GM10847 (cell line): Measurements from ENCODE around the gene B3GNT2.

Experiments used
- POLR2A ChIP-seq: IDR thresholded peaks from 2 replicates; pipeline ENCODE4 v1.6.1; 2011; ENCODE audit not compliant: insufficient read length; ENCODE audit errors: extremely low read depth

B3GNT2 gene

DNA sequence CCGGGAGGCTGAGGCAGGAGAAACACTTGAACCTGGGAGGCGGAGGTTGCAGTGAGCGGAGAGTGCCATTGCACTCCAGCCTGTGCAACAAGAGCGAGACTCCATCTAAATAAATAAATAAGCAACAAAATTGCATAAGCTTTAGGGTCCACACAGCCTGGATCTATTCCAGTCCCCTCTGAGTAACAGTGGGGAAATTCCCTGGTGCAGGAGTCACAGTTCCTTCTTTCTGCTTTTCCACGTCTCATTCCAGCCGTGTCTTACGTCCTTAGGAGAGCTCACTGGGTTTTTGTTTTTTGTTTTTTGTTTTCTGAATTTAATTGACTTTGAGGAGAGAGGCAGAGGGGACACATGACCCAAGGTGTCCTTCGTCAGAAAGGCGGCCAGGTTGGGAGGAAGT, 44.6 kb downstream of the B3GNT2 start:
- TF ChIP-seq POLR2A = no peak

DNA sequence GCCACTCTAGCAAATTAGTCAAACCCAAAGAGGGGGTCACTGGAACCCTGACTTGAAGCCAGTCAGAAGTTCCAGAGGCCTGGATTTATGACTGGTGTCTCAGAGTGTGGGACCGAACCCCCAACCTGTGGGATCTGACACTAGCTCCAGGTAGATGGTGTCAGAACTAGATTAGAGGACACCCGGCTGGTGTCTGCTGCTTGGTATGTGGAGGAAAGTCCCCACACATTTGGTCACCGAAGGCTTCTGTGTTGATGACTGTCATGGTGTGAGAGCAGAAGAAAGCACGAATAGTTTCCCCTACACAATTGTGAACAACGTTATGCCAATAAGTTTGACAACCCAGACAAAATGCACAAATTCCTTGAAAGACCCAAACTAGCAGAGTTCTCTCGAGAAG, 48.1 kb downstream of the B3GNT2 start:
- no peak for TF ChIP-seq POLR2A

DNA sequence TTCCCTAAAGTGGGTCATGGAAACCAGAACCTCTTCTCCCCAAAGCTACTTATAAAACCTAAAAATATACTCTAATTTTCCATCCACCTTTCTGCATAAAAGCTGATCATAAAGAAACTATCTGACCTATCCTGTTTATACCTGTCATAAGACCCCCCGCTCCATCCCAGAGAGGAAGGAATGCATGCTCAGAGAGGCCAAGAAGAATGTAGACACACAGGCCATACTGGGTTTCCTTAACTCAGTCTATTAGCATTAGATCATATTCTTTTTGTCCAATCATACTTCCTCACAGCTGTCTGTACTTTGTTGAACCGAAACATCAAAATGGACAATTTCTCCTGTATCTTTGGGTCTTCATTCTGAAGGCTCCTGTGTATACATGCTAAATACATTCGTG, 52.3 kb downstream of the B3GNT2 start:
- no peak for TF ChIP-seq POLR2A

DNA sequence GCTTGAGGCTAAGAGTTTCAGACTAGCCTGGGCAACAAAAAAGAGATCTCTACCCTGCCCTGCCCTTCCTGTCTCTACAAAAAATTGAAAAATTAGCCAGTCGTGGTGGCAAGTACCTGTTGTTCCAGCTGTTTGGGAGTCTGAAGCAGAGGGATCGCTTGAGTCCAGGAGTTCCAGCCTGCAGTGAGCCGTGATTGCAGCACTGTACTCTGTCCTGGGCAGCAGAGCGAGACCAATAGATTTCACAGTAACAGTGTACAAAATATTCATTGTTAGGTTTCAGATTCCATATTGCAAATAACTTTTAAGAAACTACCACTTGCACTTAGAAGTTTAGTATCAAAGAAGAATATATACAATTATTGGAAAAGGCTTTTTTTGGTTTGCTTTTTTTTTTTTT, 54.3 kb downstream of the B3GNT2 start:
- no peak for TF ChIP-seq POLR2A

DNA sequence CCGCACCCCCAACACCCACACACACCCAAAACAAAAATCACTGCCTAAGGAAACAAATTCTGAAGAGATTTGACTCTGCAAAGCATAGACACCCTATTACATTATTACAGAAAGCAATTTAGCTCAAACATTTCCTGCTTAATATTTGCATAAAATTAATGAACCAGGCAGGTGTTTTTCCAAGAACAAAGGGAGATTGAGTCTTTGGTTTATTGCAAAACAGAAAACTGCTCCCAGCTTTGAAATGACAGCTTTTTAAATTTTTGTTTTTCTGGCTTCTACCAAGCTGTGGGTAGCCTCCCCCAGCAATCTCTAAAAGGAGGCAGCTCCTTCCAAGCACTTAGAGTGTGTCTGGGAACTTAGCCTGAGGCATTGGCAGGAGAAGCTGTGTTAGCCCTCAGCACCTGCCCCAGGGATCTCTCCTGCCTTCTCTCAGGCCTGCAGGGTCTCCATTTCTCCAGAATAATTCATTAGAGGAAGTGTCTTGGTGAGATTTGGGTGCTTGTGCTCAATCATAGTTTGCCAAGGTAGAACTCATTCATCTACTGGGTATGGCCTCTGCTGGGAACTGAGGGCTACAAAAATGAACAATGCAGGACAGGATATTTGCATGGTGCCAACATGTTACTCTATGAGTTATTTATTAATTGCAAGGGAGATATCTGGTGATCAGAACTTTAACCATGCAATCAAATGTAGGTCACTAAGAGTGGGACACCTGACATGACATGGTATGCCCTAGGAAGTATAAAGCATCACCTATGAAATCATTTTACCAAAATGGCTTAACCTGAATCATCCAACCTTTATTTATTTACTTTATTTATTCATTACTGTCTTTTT, 58.7 kb downstream of the B3GNT2 start:
- no peak for TF ChIP-seq POLR2A

DNA sequence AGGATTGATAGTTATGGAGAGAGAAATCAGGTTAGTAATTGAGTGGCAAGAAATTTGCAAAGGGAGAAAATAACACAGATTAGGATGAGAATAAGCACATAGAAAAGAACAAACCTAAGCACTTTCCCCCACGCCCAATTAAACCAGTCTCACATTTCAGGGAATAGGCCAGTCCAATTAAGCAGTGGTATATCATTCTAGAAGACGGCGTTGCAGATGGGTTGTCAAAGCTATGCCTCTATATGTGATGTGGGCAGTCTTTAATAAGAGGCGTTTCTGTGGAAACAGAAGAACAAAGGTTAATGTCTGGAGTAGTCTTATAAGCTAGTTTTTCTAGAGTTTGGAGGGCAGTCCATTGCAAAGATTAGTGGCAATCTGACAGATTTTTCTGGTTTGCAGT, 61.6 kb downstream of the B3GNT2 start:
- no peak for TF ChIP-seq POLR2A

DNA sequence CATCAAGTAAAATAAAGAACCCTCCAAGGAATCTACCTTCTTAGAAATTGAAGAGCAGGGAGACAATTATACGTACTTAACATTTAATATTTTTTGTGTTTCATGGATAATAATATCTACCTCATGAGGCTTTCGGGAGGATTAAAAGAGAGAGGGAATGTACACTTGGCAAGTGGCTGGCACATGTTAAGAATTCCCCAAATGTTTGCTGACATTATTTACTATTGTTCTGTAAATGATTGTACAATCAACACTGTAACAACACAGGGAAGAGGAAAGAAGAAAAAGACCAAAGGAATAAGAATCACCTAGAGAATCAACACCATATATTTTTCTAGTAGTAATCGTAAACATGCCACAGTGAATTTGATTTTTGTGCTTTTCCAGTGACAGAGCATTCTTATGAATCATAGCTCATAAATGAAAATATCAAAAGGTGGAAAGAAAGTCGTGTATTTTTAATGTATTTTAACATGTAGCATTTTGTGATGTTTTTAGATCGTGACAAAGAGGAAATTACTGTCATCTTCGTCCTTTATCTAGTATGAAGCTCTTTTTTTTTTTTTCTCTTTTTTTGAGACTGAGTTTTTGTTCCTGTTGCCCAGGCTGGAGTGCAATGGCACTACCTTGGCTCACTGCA, 67.3 kb downstream of the B3GNT2 start:
- no peak for TF ChIP-seq POLR2A

DNA sequence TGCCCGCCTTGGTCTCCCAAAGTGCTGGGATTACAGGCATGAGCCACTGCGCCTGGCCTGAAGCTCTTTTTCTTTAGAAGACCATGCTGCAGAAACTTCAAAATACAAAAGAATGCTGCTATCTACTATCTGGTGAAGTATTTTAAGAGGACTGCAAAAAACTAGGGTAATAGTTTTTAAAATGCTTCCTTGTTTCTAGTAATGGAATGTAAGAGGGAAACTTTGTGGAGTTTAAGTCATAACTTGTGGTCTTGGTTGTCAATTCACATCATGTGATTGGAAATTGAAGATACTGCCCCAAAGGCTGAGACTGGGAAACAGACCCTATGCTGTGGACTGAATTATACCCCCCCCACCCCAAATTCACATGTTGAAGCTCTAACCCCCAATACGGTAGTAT, 68.3 kb downstream of the B3GNT2 start:
- TF ChIP-seq POLR2A = no peak

DNA sequence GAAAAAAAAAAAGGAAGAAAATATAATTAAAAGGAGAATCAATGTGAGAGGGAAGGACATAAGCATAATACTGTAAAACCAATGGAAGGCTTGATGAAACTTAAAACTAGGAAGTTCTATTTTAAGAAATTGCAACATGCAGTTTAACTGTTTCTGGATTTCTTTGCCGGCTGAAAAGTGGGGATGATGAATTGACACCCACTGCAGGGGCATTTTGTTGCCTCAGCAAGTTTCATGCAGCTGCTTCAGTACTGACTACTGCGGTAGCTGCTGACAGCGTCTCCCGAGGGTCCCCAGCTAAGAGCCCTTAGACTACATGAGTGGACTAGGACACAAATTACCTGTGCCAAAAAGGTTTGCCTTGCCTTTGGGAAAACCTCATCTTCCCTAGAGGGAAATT, 69.2 kb downstream of the B3GNT2 start:
- no peak for TF ChIP-seq POLR2A

DNA sequence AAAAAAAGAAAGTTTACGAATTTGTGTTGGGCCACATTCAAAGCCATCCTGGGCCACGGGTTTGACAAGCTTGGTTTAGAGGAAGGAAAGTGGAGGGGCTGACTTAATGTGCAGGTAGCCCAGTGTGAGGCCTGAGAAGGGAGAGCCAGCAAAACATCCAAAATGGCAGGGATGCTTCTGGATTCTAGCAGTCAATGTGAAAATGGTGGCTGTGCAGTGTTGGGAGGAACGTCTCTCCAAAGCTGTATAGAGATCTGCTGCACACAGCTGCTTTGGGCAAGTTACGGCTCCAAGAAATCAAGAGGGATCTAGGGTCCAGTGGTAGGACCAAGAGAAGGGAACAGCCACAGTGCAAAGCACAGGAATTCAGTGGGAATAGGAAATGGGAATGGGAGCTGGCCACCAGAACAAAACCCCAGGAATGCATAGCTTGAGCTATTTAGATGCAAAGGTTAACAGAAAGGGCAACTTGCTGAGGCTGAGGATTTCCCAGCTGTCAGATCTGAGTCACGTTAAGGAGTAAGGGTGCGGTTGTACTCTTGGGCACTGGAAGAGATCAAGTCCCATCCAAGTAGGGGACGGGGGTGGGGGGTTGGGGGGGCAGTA, 70.6 kb downstream of the B3GNT2 start:
- TF ChIP-seq POLR2A = no peak

DNA sequence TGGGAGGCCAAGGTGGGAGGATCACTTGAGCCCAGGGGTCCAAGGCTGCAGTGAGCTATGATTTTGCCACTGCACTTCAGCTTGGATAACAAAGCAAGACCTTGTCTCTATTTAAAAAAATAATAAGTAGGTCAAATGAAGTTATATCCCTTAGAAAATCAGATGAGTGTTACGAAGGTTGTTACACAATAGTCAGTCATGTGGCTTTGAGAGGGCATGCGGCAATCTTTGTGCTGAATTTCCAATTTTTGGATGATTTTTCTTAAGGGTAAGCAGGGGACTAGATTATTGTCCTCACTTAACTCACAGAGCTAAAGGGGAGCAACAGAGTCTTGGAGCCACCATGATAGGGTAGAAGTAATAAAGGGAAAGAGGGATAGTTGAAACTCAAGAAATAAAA, 71.8 kb downstream of the B3GNT2 start:
- no peak for TF ChIP-seq POLR2A

DNA sequence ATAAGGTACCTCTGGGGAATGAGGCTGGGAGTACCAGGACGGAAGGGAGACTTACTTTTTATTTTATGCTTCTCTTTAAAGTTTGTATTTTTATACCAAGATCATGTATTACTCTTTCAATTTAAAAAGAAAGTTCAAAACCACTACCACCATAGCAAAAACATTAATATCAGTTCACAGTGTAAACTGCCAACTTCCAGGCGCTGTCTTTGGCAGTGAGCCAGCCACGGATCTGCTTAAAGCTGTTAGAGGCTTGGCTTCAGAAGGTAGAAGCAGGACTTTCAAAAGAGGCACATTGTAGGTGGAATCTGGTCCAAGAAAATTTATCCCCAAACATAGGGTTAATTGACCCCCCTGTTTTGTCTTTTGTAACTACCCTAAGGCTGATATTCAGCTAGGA, 74.8 kb downstream of the B3GNT2 start:
- TF ChIP-seq POLR2A = no peak
